Activated CD4-positive, alpha-beta T cell treated with anti-CD3 and anti-CD28 coated beads, Interleukin-2, amount 50 U/mL, for 16 hours (primary cell): ENCODE results near the gene MYO3B.
"Not testable (repeated sequence)": the region's sequence is repeated elsewhere in the genome, so short reads cannot be mapped to it uniquely, and the experiment has no call there.

Experiments used
- DNase-seq: peaks from one replicate; pipeline ENCODE4 v3.0.0-alpha.2; 2020

The MYO3B gene

DNA sequence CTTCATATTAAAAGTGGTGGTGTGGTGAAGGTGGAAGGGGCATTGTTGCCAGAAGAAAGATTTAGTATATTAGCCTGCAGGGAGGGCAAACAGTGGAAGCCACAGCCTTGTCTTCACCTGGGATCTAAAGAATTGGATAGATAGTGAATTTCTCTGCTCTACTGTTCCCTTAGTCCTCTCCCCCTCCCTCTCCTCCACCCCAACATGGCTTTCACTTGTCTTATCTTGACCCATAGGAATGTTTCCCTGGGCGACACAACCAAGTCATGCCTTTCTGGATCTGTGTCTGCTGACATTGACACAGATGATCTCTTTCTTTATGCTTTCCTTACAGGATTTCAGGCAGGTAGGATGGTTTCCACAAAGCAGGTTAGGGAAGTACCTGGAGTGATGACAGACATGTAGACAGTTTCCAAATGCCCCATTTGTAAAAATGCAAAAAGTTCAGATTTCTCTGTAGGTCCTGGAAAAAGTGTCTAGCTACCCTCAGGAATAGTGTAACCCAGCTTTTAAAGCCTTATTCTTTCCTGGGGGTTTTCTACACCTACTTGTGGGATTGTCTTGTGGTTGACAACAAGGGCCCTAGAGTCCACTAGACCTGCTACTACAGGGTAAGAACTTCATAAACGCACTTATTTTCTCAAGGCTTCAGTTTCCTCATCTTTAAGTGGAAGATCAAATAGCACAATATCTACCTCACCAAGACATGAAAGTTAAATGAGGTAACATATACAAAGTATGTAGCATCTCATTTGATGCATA lies 353.0 kb downstream of the MYO3B start:
- DNase-seq = no peak

DNA sequence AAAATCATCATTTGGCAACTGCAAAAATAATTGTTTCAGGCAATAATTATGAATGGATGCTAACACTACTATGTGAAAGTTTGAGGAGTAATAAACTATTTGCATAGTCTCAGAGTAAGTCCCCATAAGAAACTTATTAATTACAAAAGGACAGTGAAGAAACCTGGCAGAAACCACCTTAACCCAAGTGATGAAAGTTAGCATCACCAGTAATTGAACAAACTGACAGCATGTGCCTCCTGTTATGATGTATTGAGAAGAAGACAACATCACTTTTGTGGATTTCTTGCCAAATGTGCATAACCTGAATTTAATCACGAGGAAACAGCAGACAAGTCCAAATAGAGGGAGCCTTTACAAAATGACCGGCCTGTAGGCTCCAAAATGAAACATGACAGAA lies 353.9 kb downstream of the MYO3B start:
- DNase-seq = no peak

DNA sequence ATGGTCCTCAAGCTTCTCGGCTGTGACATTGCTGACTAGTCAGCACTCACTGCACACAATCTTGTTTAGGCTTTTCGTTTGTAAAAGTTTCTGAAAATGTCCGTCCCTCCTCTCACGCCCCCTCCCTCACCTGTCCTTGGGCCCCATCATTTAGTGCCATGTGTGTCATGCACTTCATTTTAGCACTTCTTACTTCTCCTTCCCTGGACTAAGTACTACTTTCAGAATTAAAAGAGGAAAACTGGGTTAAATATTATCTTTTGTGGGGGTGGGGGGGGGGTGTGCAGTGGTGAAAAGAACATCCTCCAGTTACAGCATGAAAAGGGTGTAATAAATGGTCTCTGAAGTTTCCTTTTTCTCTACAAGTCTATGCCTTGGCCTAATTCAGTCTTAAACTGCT lies 355.2 kb downstream of the MYO3B start:
- no peak for DNase-seq

DNA sequence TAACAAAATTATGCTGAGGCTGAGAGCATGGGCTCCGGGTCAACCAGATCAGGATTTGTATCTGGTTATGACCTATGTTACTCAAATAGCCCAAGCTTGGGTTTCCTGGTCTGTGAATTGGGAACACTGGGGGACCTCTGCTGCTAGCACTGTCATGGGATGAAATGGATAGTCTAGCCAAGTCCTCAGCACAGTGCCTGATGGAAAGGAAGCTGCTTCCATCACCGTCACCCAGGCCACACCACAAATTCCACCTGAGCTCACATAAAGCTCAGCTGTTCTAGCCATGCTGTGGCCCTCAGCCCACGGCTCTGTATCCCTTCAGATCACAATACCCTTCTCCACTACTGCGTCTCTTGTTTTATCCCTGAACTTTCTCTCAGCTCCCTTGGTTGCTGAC lies 357.6 kb downstream of the MYO3B start:
- DNase-seq = no peak

DNA sequence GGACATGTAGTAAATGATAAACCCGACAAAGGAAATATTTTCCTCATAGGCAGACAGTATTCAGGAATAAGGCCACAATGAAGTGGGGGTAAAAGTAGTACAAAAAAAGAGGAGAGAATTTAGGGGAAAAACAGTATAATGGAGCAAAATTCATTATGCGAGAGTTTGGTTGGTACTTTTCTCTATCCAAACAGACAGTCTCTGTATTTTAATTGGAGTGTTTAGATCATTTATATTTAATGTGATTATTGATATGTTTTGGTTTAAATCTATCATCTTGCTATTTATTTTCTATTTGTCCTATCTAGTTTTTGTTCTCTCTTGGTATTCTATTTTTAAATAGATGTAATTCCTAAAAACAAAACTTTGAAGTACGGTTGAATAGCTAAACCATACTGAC lies 366.9 kb downstream of the MYO3B start:
- no peak for DNase-seq

DNA sequence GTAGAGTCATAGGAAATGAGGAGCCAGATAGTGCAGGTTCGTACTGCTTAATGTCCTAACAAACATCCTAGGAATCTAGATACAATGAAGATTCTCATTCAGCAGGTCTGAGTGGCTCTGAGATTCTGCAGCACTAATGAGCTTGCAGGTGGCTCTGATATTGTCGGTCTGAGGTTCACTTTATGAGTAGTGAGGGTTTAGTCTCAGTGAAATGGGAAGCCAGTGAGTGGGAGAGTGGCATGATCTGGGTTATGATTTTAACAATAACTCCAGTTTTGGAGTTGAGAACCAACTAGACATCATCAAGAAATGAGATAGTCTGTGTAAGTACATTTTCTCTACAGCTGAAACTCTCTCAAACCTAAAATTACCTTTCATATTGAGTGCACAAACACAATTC lies 370.4 kb downstream of the MYO3B start:
- peak; percentile 10 for DNase-seq

DNA sequence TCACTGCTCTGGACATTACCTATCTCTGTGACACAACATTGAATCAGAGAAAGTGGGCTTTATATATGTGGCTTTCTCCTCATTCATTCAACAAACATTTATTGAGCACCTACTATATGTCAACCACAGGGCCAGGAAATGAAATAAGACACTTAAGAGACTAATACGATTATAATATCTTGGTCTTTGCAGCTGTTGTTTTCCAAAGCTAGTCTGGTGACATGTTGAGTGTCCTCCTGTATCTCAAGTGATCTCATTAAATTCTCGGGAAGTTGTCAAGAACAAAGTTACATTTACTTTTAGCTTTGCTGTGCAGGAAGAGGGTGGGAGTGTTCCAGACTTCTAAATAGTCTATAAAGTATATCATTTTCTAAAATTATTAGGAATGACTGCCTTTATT lies 372.6 kb downstream of the MYO3B start:
- DNase-seq = no peak

DNA sequence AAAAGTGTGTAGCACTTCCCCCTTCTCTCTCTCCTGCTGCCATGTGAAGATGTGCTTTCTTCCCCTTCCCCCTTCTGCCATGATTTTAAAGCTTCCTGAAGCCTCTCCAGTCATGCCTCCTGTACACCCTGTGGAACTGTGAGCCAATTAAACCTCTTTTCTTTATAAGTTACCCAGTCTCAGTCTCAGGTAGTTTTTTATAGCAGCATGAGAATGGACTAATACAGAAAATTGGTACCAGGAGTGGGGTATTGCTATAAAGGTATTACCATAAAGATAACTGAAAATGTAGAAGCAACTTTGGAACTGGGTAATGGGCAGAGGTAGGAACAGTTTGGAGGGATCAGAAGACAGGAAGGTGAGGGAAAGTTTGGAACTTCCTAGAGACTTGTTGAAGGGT lies 374.0 kb downstream of the MYO3B start:
- not testable (repeated sequence) for DNase-seq

DNA sequence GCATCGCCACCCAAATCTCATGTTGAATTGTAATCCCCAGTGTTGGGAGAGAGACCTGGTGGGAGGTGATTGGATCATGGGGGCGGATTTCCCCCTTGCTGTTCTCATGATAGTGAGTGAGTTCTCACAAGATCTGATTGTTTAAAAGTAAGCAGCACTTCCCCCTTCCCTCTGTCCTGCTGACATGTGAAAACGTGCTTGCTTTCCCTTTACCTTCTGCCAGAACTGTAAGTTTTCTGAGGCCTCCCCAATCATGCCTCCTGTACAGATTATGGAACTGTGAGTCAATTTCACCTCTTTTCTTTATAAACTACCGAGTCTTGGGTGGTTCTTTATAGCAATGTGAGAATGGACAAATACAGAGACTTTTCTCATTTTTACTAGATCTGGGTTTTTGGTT lies 375.8 kb downstream of the MYO3B start:
- no peak for DNase-seq

DNA sequence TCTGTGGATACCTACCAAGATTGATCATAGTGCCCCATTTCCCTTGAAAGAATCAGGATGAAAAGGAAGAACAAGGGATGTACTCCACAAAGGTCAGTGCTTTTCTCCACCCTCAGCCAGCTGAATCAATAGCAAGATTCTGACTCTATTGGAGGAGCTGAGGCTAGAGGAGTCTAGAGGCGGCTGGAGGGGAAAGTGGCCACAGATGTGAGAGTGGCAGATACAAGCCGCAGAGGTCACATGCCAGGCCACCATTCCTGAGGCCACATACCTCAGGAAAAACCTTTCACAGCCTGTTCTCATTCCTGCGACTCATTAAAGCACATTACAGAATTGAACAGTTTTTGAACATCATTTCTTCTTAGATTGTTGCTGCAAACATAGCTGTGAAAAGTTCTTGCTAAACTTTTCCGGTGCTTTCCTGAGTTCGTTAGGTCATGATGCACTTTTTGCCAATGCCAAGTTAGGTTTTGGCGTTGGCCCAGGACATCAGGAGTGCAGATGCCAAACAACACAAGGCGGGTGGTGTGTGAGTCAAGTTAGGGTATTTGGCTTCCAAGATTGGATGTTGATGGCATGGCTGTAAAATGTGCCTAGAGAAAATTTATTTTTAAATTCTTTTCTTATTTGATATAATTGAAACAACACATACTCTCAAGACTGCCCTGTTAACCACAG lies 376.5 kb downstream of the MYO3B start:
- no peak for DNase-seq

DNA sequence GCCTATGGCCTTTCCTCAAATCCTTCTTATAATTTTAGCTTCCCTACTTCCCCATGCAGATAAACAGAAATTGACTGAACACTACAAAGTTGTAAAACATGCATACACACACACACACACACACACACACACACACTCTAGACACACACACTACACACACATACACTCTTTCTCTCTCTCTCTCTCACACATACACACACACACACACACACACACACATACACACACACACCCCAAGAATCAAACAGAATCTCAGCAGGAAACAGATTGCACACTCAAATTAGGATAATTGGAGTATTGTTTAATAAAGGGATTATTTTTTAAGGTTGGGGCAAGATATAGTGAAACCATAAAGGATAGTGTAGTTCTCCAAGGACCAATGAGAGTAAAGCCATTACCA lies 385.0 kb downstream of the MYO3B start:
- no peak for DNase-seq

DNA sequence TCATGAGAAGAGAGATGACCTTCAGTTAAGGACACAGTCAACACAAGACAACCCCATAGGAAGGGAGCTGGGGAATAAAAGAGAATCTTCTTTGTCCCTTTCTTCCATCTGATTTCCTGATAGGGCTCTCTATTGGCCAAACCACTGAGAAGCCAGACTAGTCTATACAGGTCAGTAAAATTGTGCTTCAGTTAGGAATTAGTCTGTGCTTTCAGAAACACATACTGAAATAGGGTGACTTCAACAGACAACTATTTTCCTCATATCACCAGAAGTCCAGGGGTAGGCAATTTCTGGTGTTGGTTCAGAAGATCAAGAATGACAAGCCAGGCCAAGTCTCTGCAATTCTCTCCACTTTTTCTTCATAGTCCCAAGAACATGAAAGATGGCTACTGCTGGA lies 385.5 kb downstream of the MYO3B start:
- no peak for DNase-seq

DNA sequence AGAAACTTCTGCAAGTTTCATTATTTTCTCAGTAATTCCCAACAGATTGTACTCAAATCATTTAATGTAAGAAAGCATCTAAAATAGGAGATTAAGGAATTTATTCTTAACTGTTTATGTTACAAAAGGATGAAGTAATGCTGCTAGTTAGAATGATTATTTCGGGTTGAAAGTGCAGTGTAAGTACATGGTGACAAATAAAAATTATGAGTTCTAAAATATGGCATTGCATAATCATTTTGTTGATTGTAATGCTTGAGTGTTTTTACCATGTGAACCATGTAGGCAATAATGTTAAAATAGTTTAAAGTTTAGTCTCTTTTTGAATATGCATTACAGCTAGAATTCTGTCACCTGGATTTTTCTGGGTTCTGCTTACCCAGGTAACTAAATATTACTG lies 388.2 kb downstream of the MYO3B start:
- DNase-seq = no peak

DNA sequence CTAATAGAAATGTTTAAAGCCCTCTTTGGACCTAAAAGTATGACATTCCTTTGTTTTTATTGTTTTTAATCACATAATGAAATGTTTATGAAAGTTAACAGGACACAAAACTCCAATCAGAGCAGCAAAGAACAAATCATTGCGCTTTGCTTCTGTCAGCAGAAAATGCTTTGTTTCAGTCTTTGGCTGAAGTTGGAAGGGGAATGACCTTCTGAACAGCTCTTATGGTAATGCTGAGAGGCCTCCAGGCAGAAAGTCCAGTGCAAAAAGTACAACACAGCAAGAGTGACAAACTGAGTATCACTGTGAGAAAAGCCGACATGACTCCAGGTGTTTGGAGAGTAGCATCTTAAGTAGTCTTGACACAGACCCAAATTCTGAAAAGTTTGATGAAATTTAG lies 389.5 kb downstream of the MYO3B start:
- no peak for DNase-seq

DNA sequence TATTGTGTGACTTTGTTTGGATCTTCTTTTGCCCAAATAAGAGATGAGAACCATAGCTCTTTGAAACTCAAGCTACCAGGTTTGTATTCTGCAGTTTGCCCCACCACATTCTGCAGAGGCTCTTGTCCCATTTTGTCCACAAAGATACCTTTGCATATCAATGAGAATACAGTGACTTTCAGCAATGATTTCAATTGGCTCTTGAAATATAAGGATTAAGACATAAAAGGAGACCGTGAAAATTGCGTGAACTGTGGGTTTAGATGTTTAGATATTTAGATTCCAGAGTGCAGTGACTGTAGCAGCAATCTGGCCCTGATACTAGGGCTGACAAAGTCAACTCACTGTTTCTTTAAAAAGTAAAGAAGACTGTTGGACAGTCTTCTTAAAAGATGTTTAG lies 390.6 kb downstream of the MYO3B start:
- DNase-seq = no peak

DNA sequence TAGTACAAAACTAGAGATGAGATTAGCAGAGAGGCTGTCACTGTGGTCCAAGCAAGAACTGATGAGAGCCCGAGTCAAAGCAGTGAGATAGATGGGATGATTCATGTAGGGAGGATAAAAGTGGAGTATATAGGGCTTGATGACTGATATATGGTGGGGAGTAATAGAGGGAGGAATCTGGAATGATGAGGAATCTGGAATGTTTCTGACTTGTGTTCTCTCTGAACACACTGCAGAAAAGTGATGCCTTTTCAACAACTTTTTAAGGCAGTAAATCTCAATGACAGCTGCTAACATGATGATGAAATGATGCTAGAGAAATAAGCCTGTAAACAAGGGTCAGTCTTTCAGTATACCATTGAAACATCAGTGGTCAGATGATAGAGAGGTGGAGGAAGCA lies 393.7 kb downstream of the MYO3B start:
- no peak for DNase-seq

DNA sequence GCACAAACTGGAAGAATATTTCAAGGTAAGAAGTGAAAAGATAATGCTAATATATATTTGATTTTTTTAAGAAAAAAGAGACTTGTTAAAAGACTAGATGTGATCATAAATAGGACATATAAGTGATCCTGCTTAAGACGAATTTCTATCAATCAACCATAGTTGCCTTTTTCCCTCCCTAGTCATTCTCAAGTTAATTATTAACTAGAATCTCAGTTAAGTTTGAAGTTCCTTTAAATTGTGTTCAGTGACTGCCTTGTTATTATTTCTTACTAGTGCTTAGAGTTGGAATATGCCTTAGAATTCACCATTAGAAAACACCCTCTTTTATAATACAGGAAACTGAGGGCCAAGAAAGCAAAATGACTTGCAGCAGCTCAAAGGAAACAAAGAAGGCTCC lies 395.7 kb downstream of the MYO3B start:
- no peak for DNase-seq

DNA sequence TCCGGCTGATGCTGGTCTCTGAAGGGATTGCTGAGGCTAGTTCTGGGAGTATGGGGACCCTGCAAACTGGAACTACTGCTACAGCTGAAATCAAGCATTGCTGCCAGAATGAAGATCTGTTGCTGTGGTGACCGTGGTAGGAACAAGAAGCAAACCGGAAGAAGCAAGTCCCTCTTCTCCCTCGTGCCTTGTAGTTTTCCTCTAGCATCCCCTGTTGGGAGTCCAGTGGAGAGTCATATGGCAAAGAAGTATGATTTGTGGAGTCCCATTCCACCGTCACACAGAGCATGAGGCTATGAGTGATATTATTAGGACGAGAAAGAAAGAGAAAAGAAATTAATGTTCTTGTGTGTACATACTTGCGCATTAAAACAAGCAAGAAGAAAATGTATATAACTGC lies 398.3 kb downstream of the MYO3B start:
- no peak for DNase-seq

DNA sequence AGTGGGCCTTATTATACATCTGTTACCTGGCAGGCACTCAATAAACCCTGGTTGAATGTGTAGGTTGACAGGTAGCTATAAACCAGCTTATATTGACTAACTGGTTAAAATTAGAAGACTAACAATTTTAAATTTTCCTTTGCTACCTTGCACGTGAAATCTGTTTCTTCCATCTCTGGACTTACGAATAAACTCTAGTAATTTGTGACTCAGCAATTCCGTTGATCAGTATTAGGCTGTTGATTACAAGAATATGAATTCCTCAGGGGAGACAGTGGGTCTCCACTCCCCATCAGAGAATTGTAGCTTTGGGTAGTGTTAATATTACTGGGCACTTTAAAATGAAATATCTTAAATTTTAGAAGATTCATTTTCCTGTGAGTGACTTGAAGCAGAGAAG lies 399.4 kb downstream of the MYO3B start:
- DNase-seq = no peak

DNA sequence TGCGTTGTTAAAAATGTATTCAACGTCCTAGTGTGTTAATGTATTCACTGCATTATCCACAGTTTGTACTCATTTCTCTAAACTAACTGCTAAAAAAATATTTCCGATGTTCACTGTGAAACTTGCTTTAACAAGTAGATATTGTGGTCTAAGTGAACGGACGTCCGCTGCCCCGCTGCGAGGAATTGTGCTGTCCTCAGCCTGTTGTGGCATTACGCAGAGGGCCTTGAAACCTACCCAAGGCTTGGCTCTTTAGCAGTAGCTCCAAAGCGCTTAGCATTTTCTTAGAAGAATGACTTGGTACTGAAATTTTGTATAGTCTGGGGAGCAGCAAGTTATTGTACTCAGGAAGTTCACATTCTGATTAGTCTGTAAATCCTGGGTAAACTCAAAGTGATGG lies 400.7 kb downstream of the MYO3B start:
- DNase-seq = no peak

DNA sequence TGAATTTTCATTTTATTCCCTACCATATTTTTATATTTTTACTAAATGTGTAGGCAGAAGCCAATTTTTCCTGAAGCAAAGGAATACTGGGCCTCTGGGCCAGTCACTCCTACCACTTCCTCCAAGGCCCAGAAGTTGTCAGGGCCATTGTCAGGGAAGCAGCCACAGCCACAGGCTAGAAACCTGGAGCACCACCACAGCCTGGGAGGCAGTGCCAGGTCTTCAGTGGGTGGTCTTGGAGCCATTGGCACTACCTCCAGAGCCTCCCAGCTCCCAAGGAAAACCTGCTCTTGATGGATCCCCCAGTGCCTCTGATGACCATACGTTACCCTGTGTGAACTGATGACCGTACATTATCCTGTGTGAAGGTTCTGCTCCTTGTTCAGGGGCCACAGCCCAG lies 401.6 kb downstream of the MYO3B start:
- no peak for DNase-seq

DNA sequence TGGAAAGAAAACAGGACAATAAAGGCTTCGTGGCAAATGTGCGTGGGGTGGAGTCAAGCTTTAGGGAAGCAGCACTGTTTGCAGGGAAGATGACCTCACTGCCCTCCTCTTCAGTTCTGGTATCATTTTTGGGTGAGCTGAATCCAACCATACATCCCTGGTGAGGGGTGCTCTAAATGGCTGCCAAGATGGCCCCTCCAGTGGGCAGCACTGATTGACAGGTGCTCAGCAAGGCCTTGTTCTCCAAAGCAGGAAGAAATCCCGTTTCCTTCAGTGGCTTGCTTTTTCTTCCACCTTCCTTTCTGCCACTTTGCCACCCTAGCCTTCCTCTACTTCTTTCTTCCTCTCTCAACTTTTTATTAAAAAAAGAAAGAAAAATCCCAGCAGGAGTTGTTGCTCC lies 404.4 kb downstream of the MYO3B start:
- DNase-seq = no peak

DNA sequence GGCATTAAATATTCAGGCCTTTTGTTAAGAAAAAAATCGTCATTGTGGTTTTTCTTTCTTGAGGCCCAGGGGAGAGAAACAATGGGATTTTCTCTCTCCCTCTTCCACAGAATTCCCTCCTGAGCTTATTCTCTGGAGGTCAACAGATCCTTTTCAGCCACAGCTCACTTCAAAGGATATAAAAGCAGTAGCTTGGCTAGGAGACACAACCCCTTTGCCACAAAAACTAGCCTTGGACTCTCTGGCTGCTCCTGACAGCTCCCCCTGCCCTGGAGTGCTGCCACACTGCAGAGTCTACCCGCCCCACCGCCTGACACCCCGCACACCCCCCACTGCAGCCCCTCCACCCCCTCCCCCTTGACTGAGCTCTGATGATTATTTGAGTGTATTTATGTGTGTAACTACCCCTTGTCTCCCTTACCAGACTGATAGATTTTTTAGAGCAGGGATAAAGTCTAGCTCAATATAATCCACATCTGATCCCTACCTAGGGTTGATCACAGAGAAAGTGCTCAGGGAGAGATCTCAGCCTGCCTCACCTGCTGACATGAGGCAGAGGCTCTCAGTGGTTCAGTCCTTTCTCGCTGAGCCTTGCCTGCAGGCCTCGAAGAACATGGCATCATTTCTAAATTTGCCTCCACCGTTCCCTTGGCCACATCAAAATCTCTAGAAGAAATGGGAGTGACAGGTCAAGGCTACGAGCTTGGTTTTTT lies 405.0 kb downstream of the MYO3B start:
- DNase-seq = no peak

DNA sequence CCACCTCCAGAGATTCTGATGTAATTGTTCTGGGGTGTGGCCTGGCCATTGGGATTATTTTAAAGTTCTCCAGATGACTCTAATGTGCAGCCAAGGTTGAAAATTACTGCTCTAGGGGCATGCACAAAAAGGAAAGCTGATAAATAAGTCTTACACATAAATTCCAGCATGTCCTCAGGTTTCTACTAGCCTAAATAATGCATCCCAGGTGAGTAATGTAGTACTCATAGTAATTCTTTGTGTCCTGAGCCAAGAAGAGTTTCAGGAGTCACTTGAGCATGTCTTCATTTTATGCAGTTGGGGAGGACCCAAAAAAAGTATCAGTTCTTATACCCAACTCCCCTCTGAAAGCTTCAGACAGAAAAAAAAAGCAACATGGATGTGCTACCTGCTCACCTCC lies 407.1 kb downstream of the MYO3B start:
- no peak for DNase-seq
